NCI-H2107 treated with DMSO at 0.1 percent for 48 hours (cell line): ENCODE data around the gene CXXC5.

Experiments used
- DNase-seq: peaks from one replicate; lab custom pipeline; 2025; ENCODE audit not compliant: unreplicated experiment; lab: John Stamatoyannopoulos, UW

The CXXC5 gene

DNA sequence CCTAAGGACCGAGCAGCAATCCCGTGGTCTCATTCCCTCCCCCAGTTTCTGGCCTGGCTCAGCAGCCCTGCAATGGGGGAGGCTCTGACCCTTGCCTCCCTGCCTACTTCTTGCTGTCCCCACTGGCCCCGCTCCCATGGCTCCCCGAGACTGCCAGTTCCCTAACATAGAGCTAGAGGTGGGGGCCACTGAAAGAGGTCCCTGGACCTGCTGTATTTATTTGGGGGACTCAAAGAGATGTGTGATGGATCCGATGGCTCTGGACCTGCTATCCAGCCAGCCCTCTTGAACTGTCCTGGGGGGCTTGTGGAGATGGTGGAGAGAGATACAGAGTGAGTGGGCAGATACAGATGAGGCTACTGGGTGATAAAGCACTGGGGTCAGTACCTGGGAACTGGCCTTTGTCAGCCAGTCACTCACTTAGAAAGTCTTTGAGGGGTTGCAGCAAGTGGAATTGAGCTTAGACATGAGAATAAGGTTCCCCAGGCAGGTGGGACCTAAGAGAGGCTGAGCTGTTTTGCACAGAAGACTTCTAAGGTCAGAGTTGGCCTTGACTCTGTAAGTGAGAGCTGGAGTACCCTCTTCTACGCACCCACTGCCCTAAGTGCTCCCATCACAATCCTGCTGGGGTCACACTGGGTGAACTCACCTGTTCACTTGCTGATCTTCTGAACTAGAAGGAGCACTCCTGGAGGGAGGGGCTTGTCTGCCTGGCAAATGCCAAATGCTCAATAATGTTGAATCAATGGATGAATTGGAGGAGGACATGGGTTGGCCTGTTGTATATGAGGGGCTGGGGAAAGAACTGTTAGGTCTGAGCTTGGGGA, 42.9 kb downstream of the CXXC5 start:
- no peak for DNase-seq

DNA sequence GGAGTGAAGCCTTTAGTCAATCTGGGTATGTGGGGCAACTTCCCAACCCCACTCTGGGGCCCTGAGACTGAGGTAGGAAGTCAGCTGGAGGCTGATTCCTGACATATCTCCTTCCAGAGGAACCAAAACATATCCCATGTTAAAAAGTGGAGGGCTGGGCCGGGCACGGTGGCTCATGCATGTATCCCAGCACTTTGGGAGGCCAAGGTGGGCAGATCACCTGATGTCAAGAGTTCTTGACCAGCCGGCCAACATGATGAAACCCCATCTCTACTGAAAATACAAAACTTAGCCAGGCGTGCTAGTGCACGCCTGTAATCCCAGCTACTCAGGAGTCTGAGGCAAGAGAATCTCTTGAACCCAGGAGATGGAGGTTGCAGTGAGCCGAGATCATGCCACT, 44.0 kb downstream of the CXXC5 start:
- DNase-seq = no peak

DNA sequence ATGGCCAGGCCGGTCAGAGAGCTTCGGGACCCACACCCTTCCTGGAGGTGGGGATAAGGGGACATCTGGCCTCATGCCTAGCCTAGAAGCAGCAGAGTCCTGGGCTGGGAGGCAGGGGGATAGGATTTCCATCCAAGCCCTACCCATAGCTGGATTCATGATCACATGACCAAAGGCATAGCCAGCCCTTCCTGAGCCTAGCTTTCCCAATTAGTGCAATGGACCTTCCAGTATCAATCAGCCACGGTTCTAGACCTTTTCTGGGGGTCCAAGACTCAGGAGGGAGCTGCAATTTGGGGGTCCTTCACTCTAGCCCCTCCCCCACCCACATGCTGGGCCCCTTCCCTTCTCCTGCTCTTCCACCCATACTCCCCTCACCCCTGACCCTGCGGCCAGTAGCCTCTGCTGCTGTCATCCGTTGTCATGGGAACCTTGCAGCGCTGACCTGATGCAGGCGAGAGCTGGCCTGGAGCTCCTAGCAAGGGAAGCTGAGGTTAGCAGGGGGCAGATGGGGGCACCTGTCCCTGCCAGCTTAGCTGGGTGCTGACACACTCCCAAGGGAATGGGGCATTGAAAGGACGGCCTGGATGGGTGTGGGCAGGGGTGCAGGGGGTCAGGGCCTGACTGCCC, 44.6 kb downstream of the CXXC5 start:
- no peak for DNase-seq

DNA sequence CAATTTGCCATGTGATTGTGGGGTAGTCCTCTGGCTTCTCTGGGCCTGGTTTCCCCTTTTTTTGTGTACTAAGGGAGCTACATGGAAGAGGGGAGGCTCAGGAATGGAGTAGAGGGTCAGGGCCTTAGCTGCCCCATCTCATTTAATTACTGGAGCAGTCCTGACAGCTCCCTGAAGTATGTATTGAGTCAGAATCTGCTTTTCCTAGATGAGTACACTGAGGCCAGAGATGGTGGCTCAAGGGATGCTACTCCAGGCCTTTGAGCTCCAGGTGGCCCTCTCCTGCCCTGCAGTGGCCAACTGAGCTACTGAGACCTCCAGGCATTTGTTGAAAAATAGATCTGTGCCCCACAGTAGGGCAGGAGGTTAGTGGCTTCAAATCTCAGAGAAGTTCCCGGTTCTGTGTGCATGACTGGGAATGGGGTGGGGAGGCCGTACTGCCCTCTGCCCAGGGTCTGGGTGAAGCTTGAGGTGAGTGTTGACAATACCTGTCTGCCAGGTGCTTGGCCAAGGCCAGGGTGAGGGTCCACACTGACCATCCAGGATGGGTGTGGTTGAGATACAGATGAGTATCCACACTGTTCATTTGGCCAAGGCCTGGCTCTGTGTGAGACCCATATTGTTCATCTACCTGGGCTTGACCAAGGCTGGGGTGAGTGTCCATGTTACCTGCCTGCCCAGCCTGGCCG, 45.7 kb downstream of the CXXC5 start:
- DNase-seq = no peak

DNA sequence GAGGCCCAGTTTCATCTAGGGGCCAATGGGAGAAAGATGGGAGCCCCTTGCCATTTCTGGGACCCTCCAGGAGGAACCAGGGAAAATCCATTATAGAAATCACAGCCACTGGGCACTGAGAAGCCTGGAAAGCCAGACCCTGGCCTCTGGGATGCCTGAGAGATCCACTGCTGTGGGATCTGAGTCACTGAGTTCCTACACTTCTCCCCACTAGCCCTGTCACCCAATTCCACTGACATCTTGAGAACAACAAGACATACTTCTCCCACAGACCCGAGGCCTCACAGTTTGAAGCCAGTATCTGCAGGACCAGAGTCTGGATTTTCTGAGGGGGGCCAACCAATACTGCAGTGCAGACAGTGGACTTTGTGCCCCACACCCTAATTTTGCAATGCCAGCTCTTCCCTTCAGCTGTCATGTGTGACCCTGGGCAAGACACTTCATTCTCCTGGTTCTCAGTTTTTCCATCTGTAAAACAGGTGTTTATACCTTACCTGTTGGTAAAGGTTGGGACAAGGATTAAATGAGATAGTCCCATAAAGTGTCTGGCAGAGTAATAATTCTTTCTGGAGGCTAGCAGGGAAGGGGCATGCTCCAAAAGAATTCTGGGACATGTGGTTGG, 46.5 kb downstream of the CXXC5 start:
- no peak for DNase-seq

DNA sequence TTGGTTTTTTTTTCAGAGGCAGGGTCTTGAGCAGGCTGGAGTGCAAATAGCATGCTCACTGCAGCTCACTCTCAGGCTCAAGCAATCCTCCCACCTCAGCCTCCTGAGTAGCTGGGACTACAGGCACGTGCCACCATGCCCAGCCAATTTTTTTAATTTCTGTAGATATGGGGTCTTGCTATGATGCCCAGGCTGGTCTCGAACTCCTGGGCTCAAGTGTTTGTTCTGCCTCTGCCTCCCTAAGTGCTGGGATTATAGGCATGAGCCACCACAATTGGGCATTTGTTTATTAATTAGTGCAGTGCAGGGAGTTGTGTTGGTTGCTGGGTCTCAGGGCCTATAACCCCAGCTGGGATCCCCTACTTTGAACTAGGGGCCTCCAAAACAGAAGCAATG, 47.0 kb downstream of the CXXC5 start:
- no peak for DNase-seq

DNA sequence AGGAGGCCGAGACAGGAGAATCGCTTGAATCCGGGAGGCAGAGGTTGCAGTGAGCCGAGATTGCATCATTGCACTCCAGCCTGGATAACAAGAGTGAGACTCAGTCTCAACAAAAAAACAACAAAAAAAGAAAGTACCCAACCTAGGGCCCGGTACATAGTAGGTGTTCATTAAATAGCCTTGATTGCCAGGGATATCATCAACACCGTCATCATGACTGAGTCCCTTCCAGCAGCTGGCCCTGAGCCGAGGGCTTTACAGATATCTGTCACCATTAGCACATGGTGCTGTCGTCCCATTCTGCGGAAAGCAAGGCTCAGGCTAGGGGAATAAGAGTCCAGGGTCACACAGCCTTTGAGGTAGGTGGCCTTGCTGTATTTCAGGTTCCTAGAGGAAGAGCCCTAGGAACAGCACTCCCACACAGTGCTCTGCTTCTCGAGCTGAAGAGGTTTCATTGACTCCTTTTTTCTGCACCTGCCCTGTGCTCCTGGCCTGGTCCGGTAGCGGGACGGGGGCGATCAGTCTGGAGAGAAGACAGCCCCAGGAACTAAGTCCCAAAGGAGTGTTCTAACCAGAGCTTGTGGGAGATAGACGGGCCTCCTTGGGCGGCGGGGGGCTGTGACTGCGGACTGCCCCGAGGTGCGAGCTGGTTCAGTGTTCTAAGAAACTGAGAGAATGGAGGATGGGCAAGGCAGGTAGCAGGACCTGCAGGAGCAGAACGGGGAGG, 48.2 kb downstream of the CXXC5 start:
- DNase-seq = no peak

DNA sequence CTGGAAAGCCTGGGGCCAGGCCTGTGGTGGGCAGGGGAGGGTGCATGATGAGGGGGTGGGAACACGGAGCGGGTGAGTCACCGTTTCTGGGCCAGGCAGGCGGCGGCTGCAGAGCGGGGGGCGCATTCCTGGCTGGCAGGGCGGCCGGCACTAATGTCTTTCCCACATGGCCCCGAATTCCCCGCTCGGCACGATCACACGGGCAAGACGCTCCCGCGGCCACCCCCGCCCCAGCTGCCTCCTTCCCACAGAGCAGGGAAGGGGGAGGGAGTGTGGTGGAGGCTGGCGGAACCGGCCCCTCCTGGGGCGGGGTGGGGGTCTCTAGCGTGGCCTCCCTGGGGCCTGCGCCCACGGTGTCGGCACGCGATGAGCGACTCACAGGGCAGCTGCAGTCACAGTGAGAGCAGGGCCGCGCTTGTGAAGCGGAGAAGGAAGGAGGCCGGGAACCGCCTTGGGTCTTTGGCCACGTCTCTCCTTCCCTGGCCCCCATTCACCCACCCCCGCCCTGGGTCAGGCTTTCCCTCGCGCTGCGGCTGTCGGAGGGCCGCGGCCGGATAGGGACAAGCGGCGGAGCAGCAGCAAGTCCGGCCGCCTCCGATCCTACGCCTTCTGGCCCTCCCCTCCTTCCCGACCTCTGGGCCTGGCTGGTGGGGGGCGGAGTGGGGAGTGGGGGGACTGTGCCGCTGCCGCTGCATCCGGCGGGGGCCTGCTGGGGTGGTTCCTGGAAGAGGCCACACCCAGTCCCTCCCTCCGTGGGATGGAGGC, 48.9 kb downstream of the CXXC5 start:
- DNase-seq = no peak

DNA sequence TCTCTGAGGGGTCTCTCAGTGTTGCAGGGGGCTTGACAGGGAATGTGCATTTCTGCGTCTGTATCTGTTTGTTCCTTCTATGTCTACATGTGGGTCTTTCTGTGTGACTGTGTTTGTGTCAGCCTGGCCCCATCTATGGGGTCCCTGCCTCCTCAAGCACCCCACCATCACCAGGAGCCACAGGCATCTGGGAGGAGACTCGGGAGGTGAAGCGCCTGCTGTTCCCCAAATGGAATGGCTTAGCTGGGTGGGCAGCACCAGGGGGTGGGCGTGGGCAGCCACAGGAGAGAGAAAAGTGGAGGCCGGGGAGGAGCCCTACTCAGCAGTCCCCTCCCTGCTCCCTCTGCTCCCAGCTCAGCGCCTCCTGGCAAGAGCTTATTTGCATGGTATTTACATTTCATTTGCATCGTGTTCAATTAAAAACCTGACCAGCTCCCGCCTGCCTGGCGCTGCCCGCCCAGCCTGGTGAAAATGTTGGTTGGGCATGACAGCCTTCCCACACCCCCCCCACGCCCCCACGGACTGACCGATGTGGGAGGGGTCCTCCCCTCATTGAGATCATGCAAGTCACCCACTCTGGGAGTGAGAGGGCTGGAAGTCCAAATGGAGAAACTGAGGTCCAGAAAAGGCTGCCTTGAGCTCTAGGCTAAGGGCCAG, 50.5 kb downstream of the CXXC5 start:
- no peak for DNase-seq

DNA sequence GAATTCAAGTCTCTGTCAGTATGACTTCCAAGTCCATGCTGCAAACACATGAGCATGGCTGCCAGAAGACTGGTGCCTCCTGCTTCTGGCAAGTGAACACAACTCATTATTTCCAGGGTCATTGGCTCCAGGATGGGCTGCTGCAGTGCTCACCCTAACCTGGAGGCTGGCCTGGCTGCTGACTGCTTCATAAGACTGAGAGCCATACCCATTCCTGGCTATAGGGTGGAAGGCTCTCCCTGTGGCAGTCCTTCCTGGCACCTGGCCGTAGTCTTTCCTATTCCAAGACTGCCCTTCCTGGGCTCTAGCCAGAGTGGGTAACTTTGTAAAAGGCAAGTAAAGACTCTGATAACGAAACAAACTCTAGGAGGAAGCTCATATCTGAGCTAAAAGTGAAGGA, 51.2 kb downstream of the CXXC5 start:
- no peak for DNase-seq

DNA sequence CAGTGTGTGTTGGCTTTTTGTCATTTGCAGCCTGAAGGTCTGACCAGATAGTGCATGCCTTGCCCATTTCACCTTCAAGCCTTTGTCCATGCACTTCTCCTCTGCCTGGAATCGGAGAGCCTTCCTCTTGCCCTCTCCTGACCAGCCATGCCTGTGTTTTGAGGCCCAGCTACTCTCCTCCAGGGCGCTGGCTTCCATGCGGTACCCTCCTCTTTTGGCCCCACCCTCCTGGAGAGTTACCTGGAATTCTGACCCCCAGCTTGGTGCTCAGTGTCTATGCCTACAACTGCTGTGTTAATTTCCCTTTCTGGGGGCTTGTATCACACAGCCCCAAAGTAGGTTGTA, 52.5 kb downstream of the CXXC5 start:
- no peak for DNase-seq

DNA sequence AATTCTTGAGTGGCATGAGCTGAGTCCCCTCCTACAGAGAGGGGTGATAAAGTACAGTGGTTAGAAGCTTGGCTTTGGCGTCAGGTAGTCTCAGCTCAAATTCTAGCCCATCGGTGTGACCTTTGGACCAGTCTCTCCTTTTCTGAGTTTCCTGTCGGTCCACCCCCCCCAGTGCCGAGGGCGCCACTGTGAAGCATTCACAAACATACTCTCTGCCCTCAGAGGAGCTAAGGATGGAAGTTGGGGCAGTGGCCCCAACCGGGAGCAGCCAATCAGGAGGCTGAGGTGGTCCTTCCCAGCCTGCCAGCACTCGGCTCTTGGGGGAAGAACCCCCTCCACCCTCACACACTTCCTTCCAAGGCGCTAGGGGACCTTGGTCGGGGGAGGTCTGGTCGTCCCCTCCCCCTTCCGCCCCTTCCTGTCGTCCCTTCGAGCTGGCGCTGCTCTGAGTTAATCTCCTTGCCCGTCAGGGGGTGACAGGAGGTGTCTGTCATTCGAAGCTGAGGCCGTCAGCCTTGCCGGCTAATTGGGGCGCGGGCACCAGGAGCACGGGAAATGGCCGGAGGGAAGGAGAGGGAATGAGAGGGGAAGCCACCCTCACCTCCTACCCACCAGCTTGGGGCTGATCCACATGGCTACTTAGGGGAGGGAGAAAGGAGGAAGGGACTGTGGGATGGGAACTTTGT, 53.0 kb downstream of the CXXC5 start:
- DNase-seq = no peak

DNA sequence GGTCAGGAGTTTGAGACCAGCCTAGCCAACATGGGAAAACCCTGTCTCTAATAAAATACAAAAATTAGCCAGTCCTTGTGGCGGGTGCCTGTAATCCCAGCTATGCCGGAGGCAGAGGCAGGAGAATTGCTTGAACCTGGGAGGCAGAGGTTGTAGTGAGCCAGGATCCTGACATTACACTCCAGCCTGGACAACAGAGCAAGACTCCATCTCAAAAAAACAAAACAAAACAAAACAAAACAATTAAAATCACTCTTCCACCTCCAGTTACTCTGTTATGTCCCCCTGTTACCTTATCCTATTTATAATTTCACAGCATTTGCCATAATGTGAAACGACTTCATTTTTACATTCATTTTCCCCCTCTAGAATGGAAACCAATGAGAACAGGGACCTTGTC, 54.4 kb downstream of the CXXC5 start:
- DNase-seq = no peak

DNA sequence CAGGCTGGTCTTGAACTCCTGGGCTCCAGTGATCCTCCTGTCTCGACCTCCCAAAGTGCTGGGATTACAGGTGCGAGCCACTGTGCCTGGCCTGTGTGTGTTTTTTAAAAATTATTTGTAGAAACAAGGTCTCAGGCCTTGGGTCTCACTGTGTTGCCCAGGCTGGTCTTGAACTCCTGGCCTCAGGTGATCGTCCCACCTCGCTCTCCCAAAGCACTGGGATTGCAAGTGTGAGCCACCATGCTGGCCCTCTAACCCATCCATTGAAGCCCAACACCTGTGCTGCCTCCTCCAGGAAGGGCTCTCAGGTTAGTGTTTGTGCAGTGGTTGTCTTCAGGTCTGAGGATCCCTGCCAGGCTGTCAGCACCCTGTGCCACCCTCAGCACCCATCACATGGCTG, 56.6 kb downstream of the CXXC5 start:
- DNase-seq = no peak

DNA sequence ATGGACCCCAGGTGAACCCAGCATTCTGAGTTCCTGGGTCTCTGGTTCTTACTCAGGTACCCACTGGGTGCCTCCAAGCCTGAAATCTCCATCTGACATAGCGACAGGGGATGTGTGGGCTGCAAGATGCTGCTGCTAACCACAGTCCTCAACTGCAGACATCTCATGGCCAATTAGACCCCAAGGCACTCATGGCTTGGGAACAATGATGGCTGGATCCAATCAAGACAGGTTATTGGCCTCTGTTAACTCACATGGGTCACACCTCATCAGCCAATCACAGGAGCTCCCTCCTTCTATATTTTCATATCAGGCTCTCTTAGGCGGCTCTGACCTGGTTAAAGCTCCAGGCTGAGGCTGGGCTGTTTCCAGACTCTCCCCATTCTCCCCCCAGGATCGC, 57.0 kb downstream of the CXXC5 start:
- DNase-seq = no peak

DNA sequence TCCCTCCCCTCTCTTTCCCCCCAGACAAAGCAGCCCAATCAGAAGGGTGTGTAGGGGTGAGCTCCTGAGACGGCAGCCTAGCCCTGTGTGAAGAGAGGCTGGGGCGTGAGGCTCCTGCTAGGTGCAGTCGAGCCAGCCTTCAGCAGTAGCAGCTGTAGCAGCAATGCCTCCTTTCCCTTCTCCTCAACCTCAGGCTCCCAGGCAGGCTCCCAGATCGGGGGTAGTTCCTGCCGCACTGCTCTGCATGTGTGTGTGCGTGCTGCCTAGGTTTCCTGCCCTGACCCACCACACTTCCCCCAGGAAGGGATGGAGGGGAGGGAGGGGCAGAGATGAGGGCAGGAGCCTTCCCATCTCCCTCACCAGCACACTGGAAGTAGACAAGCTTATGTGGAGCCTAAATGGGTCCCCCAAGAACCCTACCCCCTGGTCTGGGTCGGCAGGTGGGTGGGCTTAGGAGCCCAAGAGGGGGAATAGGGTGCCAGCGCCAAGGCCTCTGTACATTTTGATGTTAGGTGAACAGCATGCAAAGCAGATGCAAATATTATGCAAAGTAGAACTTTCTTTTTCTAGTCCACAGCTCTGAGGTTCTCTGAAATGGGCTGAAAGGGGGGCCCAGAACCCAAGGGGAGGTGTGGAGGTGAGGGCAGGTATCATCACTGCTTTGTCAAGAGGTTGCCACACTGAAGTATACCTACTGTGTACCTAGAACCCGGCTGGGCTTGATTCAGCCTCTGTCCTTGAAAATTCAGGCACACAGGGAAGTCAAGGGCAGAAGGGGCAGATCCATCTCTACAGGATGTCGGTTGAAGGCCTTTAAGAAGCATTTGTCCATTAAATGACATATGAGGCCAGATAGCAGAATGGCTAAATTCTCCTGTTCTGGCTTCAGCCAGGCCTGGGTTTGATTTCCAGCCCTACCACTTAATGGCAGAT, 57.8 kb downstream of the CXXC5 start:
- no peak for DNase-seq

DNA sequence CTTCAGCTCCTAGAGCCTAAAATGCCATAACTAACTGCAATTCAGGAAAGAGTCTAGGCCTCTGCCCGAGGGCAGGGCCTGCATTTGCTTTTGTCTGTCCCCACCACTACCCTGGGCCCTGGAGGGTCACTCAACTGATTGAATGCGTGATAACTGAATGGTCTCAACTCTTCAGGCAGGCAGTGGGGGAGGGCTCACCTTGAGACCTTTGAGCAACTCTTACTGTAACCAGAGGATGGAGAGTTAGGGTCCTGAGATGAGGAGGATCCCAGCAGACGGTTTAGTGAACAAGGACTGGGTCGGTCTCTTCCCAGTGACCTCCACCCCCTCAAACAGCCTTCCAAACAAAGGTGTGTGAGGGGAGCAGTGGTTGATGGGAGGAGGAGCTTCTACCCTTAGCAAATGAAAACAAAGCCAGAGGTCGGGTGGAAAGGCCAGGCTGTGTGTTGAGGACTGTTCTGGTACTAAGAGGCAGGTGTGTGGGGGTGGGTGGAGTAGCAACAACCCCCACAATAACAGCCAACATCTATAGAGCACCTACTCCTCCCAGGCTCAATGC, 59.4 kb downstream of the CXXC5 start:
- no peak for DNase-seq

DNA sequence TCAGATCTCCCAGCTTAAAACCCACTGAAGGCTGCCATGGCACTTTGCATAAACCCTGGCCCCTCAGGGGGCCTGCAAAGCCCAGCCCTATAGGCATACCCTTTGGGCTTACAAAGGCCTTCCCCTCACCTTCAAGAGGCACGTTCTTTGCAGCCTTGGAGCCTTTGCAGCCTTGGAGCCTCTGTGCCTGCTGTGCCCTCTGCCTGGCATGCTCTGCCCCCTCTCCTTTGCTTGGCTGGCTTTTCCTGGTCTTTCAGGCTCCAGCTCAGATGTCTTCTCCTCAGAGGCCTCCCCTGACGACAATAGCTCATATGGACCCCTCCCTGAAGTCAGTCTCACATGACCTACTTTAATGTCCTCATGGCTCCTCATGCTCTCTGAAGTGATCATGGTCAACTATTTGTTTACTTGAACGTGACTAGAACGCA, 60.3 kb downstream of the CXXC5 start:
- DNase-seq = no peak
